HG02763 (cell line): ENCODE results near the gene PIK3C3.
A peak's percentile ranks its signal among the peaks of the same experiment; 100 is the strongest.
"Not testable (repeated sequence)": the region's sequence is repeated elsewhere in the genome, so short reads cannot be mapped to it uniquely, and the experiment has no call there.

Experiments used
- ATAC-seq: cut with Tn5 transposase; IDR thresholded peaks from one replicate; pipeline ENCODE4 v1.9.1; 2021; ENCODE audit warnings: mild to moderate bottlenecking, moderate library complexity; ENCODE audit not compliant: unreplicated experiment

Gene PIK3C3

DNA sequence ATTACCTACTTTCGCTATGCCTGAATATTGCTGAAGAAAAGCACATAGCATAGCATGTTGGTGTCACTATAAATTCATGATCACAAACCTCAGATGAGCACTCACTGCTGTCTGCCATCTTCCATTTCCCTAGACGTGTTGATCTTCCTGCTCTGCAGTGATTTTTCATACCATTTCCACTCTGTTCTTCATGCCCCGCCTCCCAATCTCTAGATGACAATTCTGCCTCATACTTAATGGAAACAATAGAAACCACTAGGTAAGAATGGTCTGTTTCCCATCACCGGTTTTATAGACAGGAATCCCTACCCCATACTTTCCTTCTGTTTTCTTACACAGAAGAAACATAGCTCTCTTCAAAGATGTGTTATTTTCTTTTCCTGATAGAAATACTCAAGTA lies 63.8 kb downstream of the PIK3C3 start:
- ATAC-seq: no peak

DNA sequence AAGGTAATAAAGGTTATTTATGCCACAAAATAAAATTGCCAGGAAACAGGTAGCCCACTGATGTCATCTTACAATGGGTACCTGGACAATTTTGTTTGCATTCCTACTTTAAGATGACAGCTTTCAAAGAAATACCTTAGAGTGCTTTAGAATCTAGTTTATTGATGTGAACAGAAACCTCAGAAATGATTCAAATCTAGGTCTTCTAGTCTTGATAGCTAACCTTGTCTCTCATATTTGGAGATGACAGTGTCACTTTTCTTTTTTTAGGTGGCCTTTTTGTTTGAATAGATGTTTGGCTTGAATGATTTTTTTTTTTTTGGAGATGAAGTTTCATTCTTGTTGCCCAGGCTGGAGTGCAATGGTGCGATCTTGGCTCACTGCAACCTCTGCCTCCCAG lies 69.1 kb downstream of the PIK3C3 start:
- ATAC-seq: no peak

DNA sequence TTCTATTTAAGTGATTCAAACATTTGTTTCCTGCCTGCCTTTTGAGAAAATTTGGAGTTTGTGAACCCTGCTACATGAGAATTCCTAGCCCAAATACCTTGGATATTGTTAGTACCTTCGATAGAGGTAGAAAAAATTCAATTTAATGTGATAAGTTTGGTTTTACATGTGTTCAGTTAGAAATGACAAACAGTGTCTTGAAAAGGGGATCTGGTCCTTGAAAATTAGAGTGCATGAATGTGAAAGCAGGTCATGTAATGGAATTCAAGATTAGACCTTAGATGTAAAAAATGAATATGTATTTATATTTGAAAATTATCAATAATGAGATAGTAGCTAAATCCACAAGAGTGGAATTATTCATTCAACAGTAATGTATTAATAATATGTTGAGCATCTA lies 70.5 kb downstream of the PIK3C3 start:
- ATAC-seq: peak; percentile 9

DNA sequence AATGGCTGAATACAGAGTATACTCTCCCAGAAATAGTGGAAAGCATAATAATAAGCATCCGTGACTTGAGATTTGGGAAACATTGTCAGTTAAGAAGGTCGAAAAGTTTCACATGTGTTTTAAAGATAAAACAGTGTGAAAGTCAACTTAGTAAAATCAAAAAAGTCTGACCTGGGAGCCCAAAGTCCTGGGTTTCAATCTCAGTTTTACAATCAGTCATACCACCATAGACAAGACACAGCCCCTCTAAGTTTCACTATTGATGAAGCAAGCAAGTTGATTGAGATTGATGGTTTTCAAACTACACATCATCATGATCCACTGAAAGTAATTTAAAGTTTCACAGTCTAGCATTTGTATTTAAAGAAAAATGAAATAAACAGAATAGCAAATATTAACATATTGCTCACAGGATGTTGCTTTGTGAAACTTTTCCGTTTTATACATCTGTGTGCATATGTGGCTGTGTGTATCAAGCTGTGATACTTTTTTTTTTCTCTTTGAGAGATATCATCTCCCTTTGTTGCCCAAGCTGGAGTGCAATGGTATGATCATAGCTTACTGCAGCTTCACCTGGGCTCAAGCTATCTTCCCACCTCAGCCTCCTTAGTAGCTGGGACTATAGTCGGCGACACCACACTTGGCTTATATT lies 71.1 kb downstream of the PIK3C3 start:
- ATAC-seq: peak; percentile 93

DNA sequence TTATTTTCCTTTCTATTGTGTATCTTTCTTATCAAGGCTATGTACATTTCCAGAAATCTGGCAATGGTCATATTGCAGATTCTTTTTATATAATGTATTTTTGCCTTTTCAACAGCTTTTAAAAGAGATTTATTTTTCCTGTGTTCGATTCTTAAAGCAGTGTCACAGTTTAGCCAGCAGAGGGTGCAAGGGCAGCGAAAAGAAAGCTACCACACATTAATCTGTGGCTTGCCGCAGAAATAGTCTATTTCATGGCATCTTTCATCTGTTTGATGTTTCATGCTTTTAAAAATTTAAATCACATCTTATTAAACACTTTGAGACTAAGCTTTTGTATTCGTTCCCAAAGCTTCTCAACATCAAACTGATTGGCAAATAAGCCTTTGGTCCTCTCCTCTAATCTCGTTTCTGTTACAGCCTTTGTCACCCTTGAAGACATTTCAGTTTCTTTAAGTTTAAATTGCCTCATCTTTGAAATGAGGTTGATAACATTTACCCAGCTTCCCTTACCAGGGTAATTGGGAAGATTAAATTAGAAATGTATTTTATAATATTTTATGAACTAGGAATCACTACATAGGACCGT lies 73.3 kb downstream of the PIK3C3 start:
- no peak for ATAC-seq

DNA sequence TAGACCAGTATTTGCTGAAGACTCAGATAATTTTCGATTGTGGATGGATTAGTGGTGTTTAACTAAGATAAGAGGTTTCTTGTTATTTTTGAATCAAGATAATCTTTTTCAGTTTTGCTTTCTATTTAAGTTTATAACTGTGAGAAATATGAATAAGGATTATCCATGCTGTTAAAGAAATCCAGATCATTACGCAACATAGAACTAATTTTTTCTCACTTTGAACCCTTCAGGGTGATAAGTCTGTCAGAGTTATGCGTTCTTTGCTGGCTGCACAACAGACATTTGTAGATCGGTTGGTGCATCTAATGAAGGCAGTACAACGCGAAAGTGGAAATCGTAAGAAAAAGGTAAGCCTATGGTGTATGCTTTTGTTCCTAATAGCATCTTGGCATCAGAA lies 74.1 kb downstream of the PIK3C3 start:
- no peak for ATAC-seq

DNA sequence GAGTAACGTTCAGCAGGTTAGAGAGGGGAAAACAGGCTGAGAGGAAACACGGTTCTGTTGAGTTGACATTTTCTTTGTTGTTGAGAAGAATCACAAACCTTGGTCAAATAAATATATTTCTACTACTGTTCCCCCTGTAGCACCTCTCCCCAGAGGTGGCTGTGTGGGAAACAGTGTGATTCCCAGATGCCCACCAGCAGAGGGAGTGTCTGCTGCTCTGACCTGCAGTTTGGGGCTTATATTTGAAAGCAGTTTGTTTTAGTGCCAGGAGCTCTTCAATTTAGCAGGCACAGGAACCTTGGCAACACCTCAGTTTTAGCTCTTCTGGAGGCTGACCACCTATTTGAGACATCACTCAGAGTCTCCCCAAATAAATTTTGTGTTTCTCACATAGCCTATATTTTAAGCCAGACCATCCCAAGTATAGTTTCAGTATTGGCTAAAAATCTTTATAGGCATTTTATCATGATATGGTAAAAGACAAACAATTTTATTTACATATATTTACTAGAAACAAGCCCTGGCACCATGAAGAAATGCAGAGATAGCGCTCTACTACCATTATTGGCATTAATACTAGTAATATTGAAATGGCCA lies 75.7 kb downstream of the PIK3C3 start:
- ATAC-seq: no peak

DNA sequence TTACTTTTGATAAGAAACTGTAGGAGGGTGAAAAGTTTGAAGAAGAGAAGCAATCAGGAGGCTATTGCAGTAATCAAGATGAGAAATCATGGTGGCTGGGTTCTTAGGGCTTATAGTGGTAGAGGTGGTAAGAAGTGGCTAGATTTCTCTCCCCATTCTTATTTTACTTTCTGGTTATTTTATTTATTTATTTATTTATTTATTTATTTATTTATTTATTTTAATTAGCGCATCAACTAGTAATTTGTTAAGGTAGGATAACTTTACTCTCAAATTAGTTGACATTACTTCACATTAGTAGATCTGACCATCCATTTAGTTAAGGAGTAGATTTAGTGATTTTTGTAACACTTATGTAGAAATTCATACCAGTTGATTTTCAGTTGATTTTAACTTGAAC lies 77.4 kb downstream of the PIK3C3 start:
- ATAC-seq: no peak

DNA sequence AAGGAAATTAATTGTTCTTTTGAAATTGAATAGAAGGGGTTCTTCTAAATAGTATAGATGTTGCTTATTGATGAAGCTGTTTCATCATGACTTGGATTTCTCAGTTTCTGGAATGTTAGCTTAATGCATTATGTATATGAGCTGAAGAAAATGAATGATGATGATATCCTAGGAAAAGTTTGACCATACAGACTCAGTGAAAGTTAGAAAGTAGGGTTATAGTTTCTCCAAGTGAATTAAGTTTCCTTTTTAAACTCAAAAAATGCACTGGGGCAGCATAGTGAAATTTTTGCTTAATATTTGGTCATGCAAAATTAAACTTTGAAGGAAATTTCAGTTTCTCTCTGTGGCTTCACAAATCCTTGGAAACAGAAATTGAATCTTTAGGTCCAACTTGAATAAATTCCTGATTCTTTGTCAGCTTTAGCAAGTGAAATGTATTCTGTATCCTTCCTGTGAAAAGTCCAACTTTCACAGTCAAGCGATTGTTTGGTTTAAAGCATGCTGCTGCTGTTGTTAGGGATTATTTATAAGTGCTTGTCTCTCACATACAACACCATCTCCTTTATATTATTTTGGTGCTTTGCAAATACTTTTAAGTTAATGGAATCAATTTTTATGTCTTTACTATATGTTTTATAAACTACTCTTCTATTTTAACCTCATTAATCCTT lies 78.2 kb downstream of the PIK3C3 start:
- ATAC-seq: no peak

DNA sequence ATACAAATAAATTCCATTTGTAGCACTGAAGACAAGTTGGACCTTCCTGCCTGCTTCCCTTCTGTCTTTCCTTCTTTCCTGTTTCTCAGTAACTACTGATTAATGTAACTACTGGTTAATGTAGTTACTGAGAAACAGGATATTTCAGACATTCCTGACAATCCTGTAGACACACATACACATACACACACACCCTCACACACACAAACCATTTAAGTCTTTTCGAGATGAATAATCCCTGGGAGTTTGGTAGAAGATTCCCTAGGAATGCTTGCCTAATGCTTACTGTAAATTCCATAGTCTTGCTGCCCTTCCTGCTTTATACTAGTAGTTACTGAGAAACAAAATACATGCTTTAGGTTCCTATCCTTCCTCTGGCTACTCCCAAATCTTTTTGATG lies 83.9 kb downstream of the PIK3C3 start:
- ATAC-seq: no peak

DNA sequence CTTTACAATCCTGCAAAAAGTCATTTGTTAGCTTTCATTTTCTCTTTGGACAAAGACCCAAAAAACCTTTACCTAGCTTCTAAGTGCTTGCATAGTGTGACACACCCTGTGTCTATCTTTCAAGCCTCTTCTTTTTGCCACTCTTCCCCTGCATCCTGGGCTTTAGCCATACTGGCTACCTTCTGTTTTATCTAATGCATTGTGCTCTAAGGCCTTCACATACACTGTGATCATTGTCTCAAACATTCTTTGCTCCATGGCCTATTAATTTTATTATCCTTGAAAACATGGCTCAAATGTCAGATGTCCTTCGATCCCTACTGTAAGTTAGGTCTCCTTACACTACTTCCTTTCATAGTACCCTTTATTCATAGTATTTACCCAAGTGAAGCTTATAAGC lies 84.4 kb downstream of the PIK3C3 start:
- no peak for ATAC-seq

DNA sequence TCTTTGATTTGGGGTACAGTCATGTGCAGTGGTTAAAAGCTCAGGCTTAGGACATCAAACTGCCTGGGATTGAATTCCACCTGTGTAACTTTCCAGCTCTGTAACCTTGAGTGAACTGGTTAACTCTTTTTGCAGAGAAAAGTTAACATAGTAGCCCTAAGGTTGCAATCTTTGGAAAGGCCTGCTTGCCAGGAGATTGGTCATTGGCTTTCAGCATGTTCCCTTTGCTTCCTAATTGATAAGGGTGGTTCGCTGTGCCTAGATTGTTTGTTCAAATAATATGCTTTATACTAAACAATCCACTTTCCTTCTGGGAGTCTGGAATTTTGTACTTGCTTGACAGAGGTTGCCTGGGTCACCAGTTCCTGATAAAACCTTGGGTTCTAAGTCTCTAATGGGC lies 86.8 kb downstream of the PIK3C3 start:
- ATAC-seq: no peak

DNA sequence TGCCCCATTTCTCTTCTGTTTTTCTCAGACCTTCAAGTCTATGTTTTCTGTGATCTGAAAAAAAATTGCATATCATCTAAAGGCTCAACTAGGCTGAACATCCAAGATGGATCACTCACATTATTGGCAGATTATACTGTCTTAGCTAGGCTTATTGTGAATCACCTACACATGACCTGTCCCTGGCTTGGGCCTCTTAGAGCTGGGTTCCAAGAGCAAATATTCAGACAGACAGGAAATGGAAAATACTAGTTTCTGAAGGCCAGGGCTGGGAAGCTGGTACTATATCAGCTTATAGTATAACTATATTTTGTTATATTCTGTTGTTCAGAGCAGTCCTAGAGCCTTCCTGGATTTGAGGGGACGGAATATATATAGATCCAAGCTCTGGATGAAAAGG lies 90.3 kb downstream of the PIK3C3 start:
- no peak for ATAC-seq

DNA sequence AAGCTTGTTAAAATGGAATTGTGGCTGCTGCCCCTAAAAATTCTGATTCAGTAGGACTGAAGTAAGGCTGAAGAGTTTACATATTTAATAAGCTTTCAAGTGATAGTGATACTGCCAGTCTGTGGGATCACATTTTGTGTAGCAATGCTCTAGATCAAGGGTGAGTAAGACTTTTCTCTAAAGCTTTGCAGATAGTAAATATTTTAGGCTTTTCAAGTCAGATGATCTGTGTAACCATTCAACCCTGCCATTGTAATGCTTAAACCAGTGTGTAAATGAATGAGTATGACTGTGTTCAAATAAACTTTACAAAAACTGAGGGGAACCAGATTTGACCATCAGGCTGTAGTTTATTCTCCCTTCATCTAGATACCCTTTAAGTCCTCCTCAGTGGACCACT lies 92.7 kb downstream of the PIK3C3 start:
- no peak for ATAC-seq

DNA sequence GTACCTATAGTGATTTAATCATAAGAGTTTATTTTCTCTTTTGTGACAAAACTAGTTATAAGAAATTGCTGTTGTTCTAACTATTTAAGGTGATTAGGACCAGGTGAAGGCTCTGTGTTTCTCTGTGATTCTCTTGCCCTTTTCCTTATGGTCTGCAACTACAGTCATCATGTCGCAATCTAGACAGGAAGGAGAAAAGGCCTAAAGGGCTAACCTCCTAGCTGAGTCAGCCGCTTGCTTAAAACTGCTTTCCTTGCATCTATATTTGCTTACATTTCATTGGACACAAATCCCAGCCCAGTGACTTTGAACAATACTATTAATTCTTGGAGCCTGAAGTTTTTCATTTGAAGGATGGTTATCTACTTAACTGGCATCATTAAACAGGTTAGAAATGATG lies 93.1 kb downstream of the PIK3C3 start:
- no peak for ATAC-seq

DNA sequence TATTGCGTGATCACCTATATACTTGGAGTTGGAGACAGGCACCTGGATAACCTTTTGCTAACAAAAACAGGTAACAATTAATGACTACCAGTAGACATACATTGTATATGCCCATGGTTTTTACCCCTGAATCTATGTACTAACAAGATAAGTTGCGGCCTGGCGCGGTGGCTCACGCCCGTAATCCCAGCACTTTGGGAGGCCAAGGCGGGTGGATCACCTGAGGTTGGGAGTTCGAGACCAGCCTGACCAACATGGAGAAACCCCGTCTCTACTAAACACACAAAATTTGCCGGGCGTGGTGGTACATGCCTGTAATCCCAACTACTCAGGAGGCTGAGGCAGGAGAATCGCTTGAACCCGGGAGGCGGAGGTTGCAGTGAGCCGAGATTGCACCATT lies 94.5 kb downstream of the PIK3C3 start:
- not testable (repeated sequence) for ATAC-seq

DNA sequence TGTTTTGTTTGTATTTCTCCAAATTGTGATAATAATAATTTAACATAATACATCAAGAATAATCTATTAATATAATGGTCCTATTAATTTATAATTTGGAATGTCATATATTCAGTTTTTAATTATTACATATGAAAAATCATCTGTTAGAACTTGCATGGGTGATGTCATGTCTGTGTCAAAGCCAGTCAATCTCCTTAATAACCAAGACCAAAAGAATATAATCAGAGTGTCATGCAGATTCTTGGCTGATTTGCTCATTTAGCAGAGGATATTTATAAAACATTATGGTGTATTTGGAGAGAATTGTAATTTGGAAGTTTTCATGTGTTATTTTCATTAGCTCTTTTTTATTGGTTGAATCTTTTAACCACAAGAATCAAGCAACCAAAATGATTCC lies 96.4 kb downstream of the PIK3C3 start:
- no peak for ATAC-seq

DNA sequence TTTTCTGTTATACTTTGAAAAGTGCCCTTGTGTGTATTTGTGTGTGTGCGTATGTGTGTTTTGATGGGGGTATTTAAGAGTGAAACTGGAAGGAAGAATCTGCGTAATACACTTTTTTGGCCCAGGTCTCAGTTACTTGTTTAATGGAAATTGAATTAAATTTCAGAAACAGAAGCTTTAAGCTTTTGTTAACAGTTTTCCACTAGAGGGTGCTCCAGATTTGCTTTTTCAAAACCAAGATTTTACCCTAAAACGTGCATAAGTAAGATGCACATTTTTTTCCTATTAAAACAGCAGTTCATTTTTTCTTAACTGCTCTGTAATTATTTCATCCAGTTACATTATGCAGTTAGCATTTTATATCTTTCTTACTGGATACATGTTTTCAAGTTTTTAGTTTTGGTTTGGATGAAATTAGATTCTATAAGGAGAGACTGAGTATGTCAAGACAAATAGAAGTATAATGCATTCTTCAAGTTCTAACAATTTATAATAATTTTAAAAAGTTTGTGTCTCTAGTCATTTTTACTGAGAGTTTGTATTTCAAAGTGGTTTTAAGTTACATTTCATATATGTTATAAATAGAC lies 97.2 kb downstream of the PIK3C3 start:
- no peak for ATAC-seq

DNA sequence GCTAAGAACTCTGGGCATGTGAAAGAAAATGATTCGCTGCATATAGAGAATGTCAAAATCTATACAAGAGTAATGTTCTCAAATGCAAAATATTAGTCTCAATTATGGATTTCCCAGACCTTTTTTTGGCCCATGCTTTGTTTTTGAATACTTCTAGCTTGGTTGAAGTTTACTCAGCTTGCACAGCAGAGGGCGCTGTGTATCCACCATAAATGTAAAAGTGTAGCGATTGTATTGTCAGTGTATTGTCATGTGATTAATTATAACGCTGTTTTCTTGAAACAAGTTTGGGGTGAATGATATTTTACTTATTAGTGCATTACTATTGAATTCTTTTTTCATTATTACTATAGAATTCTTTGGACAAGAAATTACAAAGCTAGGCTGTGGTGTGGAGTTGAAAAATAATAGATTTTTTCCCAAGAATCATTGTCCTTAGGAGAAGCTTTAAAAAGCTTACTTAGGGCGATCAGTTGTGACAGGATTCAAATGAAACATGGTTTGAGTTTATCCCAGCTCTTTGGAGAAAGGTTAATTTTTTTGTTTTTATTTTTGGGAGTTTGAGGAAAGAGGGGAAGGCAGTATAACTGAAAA lies 98.3 kb downstream of the PIK3C3 start:
- peak; percentile 77 for ATAC-seq

DNA sequence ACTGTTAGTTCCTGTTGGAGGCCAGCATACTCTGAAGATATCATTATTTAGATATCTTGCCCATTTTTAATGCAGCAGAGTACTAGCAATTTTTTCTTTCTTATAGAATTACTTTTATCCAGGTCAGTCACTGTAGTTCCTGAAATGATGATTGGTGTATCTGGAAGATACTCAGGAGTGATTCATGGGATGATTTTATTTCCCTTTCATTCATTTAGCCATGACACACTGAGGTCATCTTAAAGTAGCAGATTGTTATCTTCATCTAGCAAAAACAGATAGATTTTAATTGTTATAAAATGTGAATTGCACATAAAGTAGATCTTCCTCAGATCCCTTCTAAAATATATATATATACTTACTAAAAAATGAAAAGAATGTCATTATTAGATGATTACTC lies 109.1 kb downstream of the PIK3C3 start:
- ATAC-seq: no peak

DNA sequence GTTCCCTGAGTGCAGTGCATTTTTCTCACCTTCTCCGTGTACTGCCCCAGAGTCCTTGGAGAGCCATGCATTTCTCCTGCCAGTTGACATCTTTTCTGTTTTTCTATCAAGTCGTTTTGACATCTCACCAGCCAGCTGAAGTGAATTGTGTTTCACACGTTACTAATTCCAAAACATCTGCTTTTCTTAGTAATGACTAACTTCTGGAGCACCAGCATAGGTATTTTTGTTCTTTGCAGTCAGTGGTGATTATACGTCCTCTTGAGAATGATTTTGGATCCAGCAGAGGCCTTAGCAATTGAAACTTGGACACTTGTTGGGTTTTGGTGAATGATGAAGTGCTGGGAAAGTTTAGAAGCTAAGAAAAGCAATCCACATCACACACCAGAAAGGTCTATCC lies 112.5 kb downstream of the PIK3C3 start:
- ATAC-seq: no peak
